IMR-90 (cell line): Measurements from ENCODE around the gene PCGF6. TPM values are rescaled to one million over a fixed set of nuclear protein-coding genes. Genes with fewer than 3 reads are reported as not detected.

Source experiments
- ATAC-seq: fragments of 200-7000 bp; cut with Tn5 transposase; 2 replicates; pipeline ENCODE4 v1.9.1; 2020; ENCODE audit warnings: low read depth, mild to moderate bottlenecking, moderate library complexity
- BruUV-seq: library from RNA; stranded (reverse); fragments of 400-500 nt; replicated peaks from 2 replicates; lab custom pipeline; 2021; lab: Mats Ljungman, UMichigan
- CTCF ChIA-PET: fragments of 300-600 bp; formaldehyde crosslinking; extraction: SDS; loops from one replicate; lab custom pipeline; 2021; ENCODE audit warnings: antibody characterized with exemption; lab: Yijun Ruan, JAX
- POLR2A ChIA-PET: fragments of 300-600 bp; sonication (Branson Sonifier 250); formaldehyde crosslinking; loops from one replicate; lab custom pipeline; 2022; ENCODE audit warnings: antibody characterized with exemption; ENCODE audit not compliant: unreplicated experiment; lab: Charles Lee
- DNase-seq: peaks from one replicate; pipeline ENCODE4 v3.0.0; 2013
- H2AFZ ChIP-seq: replicated peaks from 2 replicates; pipeline ENCODE3; 2013; ENCODE audit warnings: low read length, mild to moderate bottlenecking; ENCODE audit not compliant: poor library complexity
- H2AK5ac ChIP-seq: 2 replicates; pipeline ENCODE4 v1.6.1; 2013; ENCODE audit warnings: low read depth, low read length, inconsistent platforms
- H2AK9ac ChIP-seq: replicated peaks from 2 replicates; pipeline ENCODE3; 2013; ENCODE audit warnings: mild to moderate bottlenecking, low read depth, low read length, moderate library complexity; ENCODE audit not compliant: poor library complexity
- H2BK120ac ChIP-seq: 2 replicates; pipeline ENCODE4 v1.6.1; 2013; ENCODE audit warnings: low read depth, low read length, inconsistent platforms
- H2BK15ac ChIP-seq: 3 replicates; pipeline ENCODE4 v1.6.1; 2013; ENCODE audit warnings: low read depth, low read length, inconsistent platforms
- H2BK20ac ChIP-seq: 2 replicates; pipeline ENCODE4 v1.6.1; 2013; ENCODE audit warnings: low read depth, mild to moderate bottlenecking, inconsistent platforms, low read length, moderate library complexity
- H2BK5ac ChIP-seq: 2 replicates; pipeline ENCODE4 v1.6.1; 2013; ENCODE audit warnings: mild to moderate bottlenecking, low read depth, low read length, inconsistent platforms; ENCODE audit not compliant: poor library complexity, severe bottlenecking
- H3K14ac ChIP-seq: replicated peaks from 2 replicates; pipeline ENCODE4 v1.6.1; 2013; ENCODE audit warnings: low read depth, low read length, inconsistent platforms
- H3K18ac ChIP-seq: 2 replicates; pipeline ENCODE4 v1.6.1; 2013; ENCODE audit warnings: low read depth, low read length, control low read depth
- H3K23ac ChIP-seq: 2 replicates; pipeline ENCODE4 v1.6.1; 2013; ENCODE audit warnings: low read depth, low read length, inconsistent platforms
- H3K27ac ChIP-seq: 2 replicates; pipeline ENCODE4 v1.5.1; 2013; ENCODE audit warnings: mild to moderate bottlenecking, control low read depth, low read length; ENCODE audit not compliant: insufficient read depth
- H3K27me3 ChIP-seq: 2 replicates; pipeline ENCODE4 v1.6.1; 2013; ENCODE audit warnings: low read length; ENCODE audit not compliant: control insufficient read depth, insufficient read depth
- H3K36me3 ChIP-seq: 2 replicates; pipeline ENCODE4 v1.6.1; 2013; ENCODE audit warnings: low read length, mixed read lengths; ENCODE audit not compliant: control insufficient read depth, insufficient read depth
- H3K4ac ChIP-seq: 2 replicates; pipeline ENCODE4 v1.6.1; 2013; ENCODE audit warnings: low read depth, low read length, inconsistent platforms
- H3K4me1 ChIP-seq: 2 replicates; pipeline ENCODE4 v1.6.1; 2013; ENCODE audit warnings: low read length, mixed read lengths; ENCODE audit not compliant: control insufficient read depth, insufficient read depth
- H3K4me2 ChIP-seq: 2 replicates; pipeline ENCODE4 v1.6.1; 2013; ENCODE audit warnings: low read depth, mild to moderate bottlenecking, control low read depth, low read length, moderate library complexity
- H3K4me3 ChIP-seq: 2 replicates; pipeline ENCODE4 v1.5.1; 2013; ENCODE audit warnings: low read depth, mild to moderate bottlenecking, control low read depth, low read length, moderate library complexity; ENCODE audit not compliant: insufficient read depth
- H3K56ac ChIP-seq: 2 replicates; pipeline ENCODE4 v1.6.1; 2013; ENCODE audit warnings: low read length, inconsistent platforms; ENCODE audit not compliant: insufficient read depth; ENCODE audit errors: extremely low read depth
- H3K79me1 ChIP-seq, 2 experiments: 2 replicates each; pipeline ENCODE4 v1.6.1; 2013; ENCODE audit warnings: low read length in 2 of 2, inconsistent platforms in 1 of 2, low read depth in 1 of 2
- H3K9ac ChIP-seq: 2 replicates; pipeline ENCODE4 v1.6.1; 2013; ENCODE audit warnings: low read depth, low read length, control low read depth
- H3K9me1 ChIP-seq: 2 replicates; pipeline ENCODE4 v1.6.1; 2013; ENCODE audit warnings: low read length, inconsistent platforms; ENCODE audit not compliant: insufficient read depth
- H3K9me3 ChIP-seq: 2 replicates; pipeline ENCODE4 v1.6.1; 2013; ENCODE audit warnings: low read length; ENCODE audit not compliant: control insufficient read depth, insufficient read depth
- H4K20me1 ChIP-seq: 2 replicates; pipeline ENCODE4 v1.6.1; 2013; ENCODE audit warnings: low read length, inconsistent platforms; ENCODE audit not compliant: insufficient read depth
- H4K5ac ChIP-seq: 2 replicates; pipeline ENCODE4 v1.6.1; 2013; ENCODE audit warnings: mild to moderate bottlenecking, low read depth, low read length, control low read depth
- H4K8ac ChIP-seq, 2 experiments: 2 replicates each; pipeline ENCODE4 v1.6.1; 2013; ENCODE audit warnings: low read depth in 2 of 2, low read length in 2 of 2, control low read depth in 1 of 2, inconsistent platforms in 1 of 2
- H4K91ac ChIP-seq: 2 replicates; pipeline ENCODE4 v1.6.1; 2013; ENCODE audit warnings: low read depth, low read length, inconsistent platforms; ENCODE audit not compliant: insufficient read depth
- BHLHE40 ChIP-seq: fragments of 150-350 bp; IDR thresholded peaks from 2 replicates; pipeline ENCODE4 v1.6.1; 2016; ENCODE audit warnings: mild to moderate bottlenecking, low read depth, low read length
- MAZ ChIP-seq: IDR thresholded peaks from 2 replicates; pipeline ENCODE4 v1.6.1; 2012; ENCODE audit warnings: low read depth, mild to moderate bottlenecking, low read length, improper control_type of control experiment, moderate library complexity, borderline replicate concordance
- WGBS, 2 experiments: methylation state at CpG; one replicate each; pipeline versions ENCODE4 v1.1.5 to v1.1.7; 2013; ENCODE audit warnings: missing lambda C conversion rate in 2 of 2; ENCODE audit not compliant: insufficient read length in 1 of 2; ENCODE audit errors: extremely low coverage in 2 of 2; 5-methylcytosine and 5-hydroxymethylcytosine counted together
- dilution Hi-C: fragments of 300-500 bp; cut with HindIII; formaldehyde crosslinking; loops from one replicate; pipeline ENCODE4 v1.14.3; 2018; ENCODE audit warnings: low sequenced_read_pairs; ENCODE audit not compliant: unreplicated experiment
- in situ Hi-C: fragments of 300-500 bp; cut with MboI; formaldehyde crosslinking; loops from 3 replicates; pipeline ENCODE4 v1.14.3; 2019; ENCODE audit warnings: low sequenced_read_pairs, inconsistent platforms, mixed read lengths
- intact Hi-C: fragments of 100-400 bp; cut with micrococcal nuclease; formaldehyde crosslinking; loops from 2 replicates; pipeline ENCODE4 v1.10.0; 2022
- polyA plus RNA-seq, 3 experiments: library from polyadenylated mRNA; depleted of rRNA; stranded (reverse); fragments of >200 nt; gene quantifications; 2 replicates each; pipeline ENCODE4 v1.2.3, GENCODE V29; 2012; ENCODE audit warnings: low replicate concordance in 1 of 3
- total RNA-seq: library from RNA; depleted of rRNA; stranded (reverse); fragments of >200 nt; gene quantifications from 2 replicates; pipeline ENCODE4 v1.2.3, GENCODE V29; 2012

PCGF6 gene
- total and polyA plus RNA-seq, 2 of the 4 experiments (the other 2 are of a cell fraction): 4.9 to 6.5 TPM

GRCh38 chr10:103350175-103350516, 794 bp downstream of the PCGF6 start:
- Histone ChIP-seq H4K8ac (peak overlapping the region; percentile 27 to 75; a peak in 2 of 4 replicates), H2AK9ac (peak overlapping the region; percentile 90), H3K27me3 (no peaks in the 10 kb centered on the region), H3K56ac (peak overlapping the region; percentile 47; the same call in 1 of the 2 replicates), H3K23ac (peak overlapping the region; percentile 89), H3K36me3 (peaks cover 9% of the 10 kb centered on the region), H3K79me1 (peaks cover 12 to 23% of the 10 kb centered on the region in 2 experiments; a peak in 3 of 4 replicates), H3K4me1 (no peaks in the 10 kb centered on the region), H3K9me1 (no peaks in the 10 kb centered on the region), H3K4ac (peak overlapping the region; percentile 91), H4K20me1 (no peaks in the 10 kb centered on the region), H2BK20ac (no peak overlapping the region), H2BK15ac (no peak overlapping the region), H3K14ac (peak overlapping the region; percentile 79), H3K9ac (peak overlapping the region; percentile 92), H2BK120ac (no peak overlapping the region), H4K91ac (peak overlapping the region; percentile 49; the same call in 1 of the 2 replicates), H3K18ac (no peak overlapping the region), H2AK5ac (no peak overlapping the region), H2BK5ac (peak overlapping the region; percentile 72), H2AFZ (peak overlapping the region; percentile 94), H4K5ac (0 out of 2 replicates have a peak overlapping the region, but pooled peaks have one; percentile 28), H3K4me2 (peak overlapping the region; percentile 90), H3K27ac (peak overlapping the region; percentile 95), H3K9me3 (no peaks in the 10 kb centered on the region), H3K4me3 (peak overlapping the region; percentile 98)
- DNase-seq (no peak), ATAC-seq (no peak)
- intact Hi-C loops: no loop called here
- BruUV-seq: no TSS peak
- dilution Hi-C loops: no loop called here
- TF ChIP-seq BHLHE40 (no peak), MAZ (no peak)
- WGBS, 2 experiments: 63% methylated on average over 4 of the region's 16 CpGs; no CpG with 5 or more reads in 1 of the 2 experiments
- ChIA-PET POLR2A (interaction anchor here (0.6 kb wide), 1 partner anchor 167 kb away, joined by 6 read pairs; no protein-coding TSS in a partner anchor), CTCF (no interaction called here)
- in situ Hi-C loops: no loop called here
